ENCODE data around the gene TNFRSF1A. TPM values are rescaled to one million over a fixed set of nuclear protein-coding genes. Genes with fewer than 3 reads are reported as not detected.

Gene TNFRSF1A
- total RNA-seq, 1 experiment from 2014 or later: 79.0 TPM

DNA sequence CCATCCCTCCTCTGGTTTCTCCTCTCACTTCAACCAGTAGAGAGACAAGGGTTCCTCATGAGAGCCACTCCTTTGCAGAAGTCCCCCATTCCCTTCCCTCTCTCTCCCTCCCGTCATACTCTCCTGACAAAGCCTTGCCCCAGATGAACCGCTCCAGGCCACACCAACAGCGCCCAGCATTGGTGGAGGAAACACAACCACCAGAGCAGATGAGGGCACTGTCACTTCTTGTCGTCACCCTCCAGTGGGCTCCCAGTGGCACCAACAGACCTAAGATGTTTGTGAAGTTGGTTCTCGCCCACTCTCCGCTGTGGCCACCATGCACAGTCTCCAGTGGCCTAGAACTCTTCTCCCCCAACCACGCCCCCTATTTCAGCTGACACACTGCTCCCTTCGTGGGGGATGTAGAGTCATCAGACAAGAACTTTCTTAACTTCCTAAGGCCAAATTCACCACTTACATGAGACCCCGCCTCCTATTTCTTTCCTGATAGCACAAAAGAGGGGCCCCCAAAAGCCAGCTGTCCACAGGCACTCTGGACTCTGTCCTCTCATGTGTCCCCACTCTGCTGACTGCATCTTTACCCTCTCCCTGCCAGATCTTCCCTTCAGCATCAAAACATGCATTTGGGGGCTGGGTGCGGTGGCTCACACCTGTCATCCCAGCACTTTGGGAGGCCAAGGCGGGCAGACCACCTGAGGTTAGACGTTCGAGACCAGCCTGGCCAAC, 60.6 kb downstream of the TNFRSF1A start:
- Mint-ChIP-seq H3K27ac (ENCODE audit: unreplicated experiment) (peak overlapping the region; percentile 16), H3K4me3 (ENCODE audit: unreplicated experiment) (no peak overlapping the region), H3K36me3 (ENCODE audit: insufficient read depth, unreplicated experiment) (peaks cover 4% of the 10 kb centered on the region), H3K9me3 (ENCODE audit: unreplicated experiment) (no peaks in the 10 kb centered on the region), H3K4me1 (ENCODE audit: low read depth, unreplicated experiment) (peaks cover 31% of the 10 kb centered on the region), H3K27me3 (ENCODE audit: insufficient read depth, unreplicated experiment) (no peaks in the 10 kb centered on the region)
- intact Hi-C loops (cut with micrococcal nuclease; ENCODE audit: unreplicated experiment): no loop called here
- Histone ChIP-seq H3K9me3 (no peaks in the 10 kb centered on the region), H3K4me3 (ENCODE audit: low read depth, low read length) (no peak overlapping the region), H3K36me3 (ENCODE audit: control insufficient read depth, insufficient read depth, low read length) (no peaks in the 10 kb centered on the region), H3K27me3 (replicated peaks; ENCODE audit: control insufficient read depth, insufficient read depth, low read length) (no peaks in the 10 kb centered on the region), H3K4me1 (peaks cover 31% of the 10 kb centered on the region)
- POLR2A ChIA-PET: no interaction called here
- BruUV-seq (replicated peaks): no TSS peak
- DNase-seq: no peak
- TF ChIP-seq, protein P1, sequence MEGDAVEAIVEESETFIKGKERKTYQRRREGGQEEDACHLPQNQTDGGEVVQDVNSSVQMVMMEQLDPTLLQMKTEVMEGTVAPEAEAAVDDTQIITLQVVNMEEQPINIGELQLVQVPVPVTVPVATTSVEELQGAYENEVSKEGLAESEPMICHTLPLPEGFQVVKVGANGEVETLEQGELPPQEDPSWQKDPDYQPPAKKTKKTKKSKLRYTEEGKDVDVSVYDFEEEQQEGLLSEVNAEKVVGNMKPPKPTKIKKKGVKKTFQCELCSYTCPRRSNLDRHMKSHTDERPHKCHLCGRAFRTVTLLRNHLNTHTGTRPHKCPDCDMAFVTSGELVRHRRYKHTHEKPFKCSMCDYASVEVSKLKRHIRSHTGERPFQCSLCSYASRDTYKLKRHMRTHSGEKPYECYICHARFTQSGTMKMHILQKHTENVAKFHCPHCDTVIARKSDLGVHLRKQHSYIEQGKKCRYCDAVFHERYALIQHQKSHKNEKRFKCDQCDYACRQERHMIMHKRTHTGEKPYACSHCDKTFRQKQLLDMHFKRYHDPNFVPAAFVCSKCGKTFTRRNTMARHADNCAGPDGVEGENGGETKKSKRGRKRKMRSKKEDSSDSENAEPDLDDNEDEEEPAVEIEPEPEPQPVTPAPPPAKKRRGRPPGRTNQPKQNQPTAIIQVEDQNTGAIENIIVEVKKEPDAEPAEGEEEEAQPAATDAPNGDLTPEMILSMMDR (IDR thresholded peaks at IDR 0.05; ENCODE audit: insufficient read depth in 1 of 2, low read depth in 1 of 2, low read length in 1 of 2, severe bottlenecking in 1 of 2, unreplicated experiment in 1 of 2): no peak
- CTCF ChIA-PET: no interaction called here

DNA sequence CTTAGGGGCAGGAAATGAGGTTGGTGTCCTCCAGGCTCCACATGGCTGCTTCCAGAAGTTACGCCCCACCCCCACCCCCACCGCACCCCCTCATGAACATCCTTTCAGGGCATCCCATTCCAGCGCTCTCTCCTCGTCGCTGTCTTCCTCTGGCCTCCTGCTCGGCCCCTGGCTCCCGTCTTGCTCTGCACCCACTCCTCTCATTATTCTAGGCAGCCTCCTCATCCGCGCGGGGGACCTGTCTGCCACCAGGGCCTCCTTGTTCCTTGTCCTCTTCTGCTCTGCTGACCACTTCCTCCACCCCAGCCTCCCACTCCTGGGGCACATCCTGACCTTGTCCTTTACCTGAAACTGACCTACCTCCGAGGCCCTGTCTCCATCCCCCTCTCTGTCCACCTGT, 61.2 kb downstream of the TNFRSF1A start:
- no peaks in the 10 kb centered on the region for H3K27me3 ChIP-seq (replicated peaks; ENCODE audit: control insufficient read depth, insufficient read depth, low read length)
- peaks cover 31% of the 10 kb centered on the region for H3K4me1 Mint-ChIP-seq (ENCODE audit: low read depth, unreplicated experiment)
- no peaks in the 10 kb centered on the region for H3K27me3 Mint-ChIP-seq (ENCODE audit: insufficient read depth, unreplicated experiment)
- intact Hi-C loops (cut with micrococcal nuclease; ENCODE audit: unreplicated experiment): no loop called here
- TF ChIP-seq, protein P1 (IDR thresholded peaks at IDR 0.05; ENCODE audit: insufficient read depth in 1 of 2, low read depth in 1 of 2, low read length in 1 of 2, severe bottlenecking in 1 of 2, unreplicated experiment in 1 of 2): no peak
- H3K36me3 ChIP-seq (ENCODE audit: control insufficient read depth, insufficient read depth, low read length): no peaks in the 10 kb centered on the region
- H3K4me1 ChIP-seq: peaks cover 31% of the 10 kb centered on the region
- no peak overlapping the region for H3K4me3 ChIP-seq (ENCODE audit: low read depth, low read length)
- no peaks in the 10 kb centered on the region for H3K9me3 ChIP-seq
- peaks cover 4% of the 10 kb centered on the region for H3K36me3 Mint-ChIP-seq (ENCODE audit: insufficient read depth, unreplicated experiment)
- peak overlapping the region; percentile 16 for H3K27ac Mint-ChIP-seq (ENCODE audit: unreplicated experiment)
- CTCF ChIA-PET: interaction anchor here (1.4 to 4.9 kb wide), 5 partner anchors 14 to 292 kb away, joined by 4 to 111 read pairs (median 18); no protein-coding TSS in a partner anchor
- DNase-seq: no peak
- POLR2A ChIA-PET: no interaction called here
- H3K9me3 Mint-ChIP-seq (ENCODE audit: unreplicated experiment): no peaks in the 10 kb centered on the region
- H3K4me3 Mint-ChIP-seq (ENCODE audit: unreplicated experiment): no peak overlapping the region
- BruUV-seq (replicated peaks): no TSS peak

DNA sequence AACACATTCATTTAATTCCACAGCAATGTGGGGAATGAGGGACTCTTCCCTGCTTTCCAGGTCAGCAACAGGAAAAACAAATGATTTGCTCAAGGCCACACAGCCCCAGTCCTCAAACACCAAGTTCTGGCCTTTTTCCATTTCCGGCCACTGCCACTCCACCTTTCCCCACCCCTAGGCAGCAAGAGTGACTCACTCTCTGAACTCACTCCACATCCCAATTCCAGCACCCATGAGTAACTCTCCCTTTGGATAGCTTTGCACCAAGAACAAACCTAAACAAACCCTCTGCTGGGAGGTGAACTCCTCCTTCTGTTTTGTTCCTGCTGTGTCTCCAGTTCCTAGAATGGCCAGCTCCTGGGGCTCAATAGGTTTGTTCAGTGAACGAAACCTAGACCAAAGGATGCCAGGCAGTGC, 61.8 kb downstream of the TNFRSF1A start:
- Mint-ChIP-seq H3K4me3 (ENCODE audit: unreplicated experiment) (no peak overlapping the region), H3K27me3 (ENCODE audit: insufficient read depth, unreplicated experiment) (no peaks in the 10 kb centered on the region), H3K36me3 (ENCODE audit: insufficient read depth, unreplicated experiment) (peaks cover 4% of the 10 kb centered on the region), H3K4me1 (ENCODE audit: low read depth, unreplicated experiment) (peaks cover 32% of the 10 kb centered on the region), H3K27ac (ENCODE audit: unreplicated experiment) (peak overlapping the region; percentile 16), H3K9me3 (ENCODE audit: unreplicated experiment) (no peaks in the 10 kb centered on the region)
- TF ChIP-seq, protein P1 (IDR thresholded peaks at IDR 0.05; ENCODE audit: insufficient read depth in 1 of 2, low read depth in 1 of 2, low read length in 1 of 2, severe bottlenecking in 1 of 2, unreplicated experiment in 1 of 2): no peak
- no peaks in the 10 kb centered on the region for H3K36me3 ChIP-seq (ENCODE audit: control insufficient read depth, insufficient read depth, low read length)
- H3K4me3 ChIP-seq (ENCODE audit: low read depth, low read length): no peak overlapping the region
- CTCF ChIA-PET: interaction anchor here (0.6 to 4.9 kb wide), 8 partner anchors 15 to 291 kb away, joined by 4 to 111 read pairs (median 13); partner anchors contain the start of gene CD9
- no TSS peak for BruUV-seq (replicated peaks)
- no peaks in the 10 kb centered on the region for H3K9me3 ChIP-seq
- peaks cover 28% of the 10 kb centered on the region for H3K4me1 ChIP-seq
- H3K27me3 ChIP-seq (replicated peaks; ENCODE audit: control insufficient read depth, insufficient read depth, low read length): no peaks in the 10 kb centered on the region
- intact Hi-C loops (cut with micrococcal nuclease; ENCODE audit: unreplicated experiment): no loop called here
- DNase-seq: no peak
- POLR2A ChIA-PET: no interaction called here

Measured in Caco-2 (cell line).